HG02763 (cell line): ENCODE results near the gene FMN1.

Experiments used
- ATAC-seq: cut with Tn5 transposase; IDR thresholded peaks from one replicate; pipeline ENCODE4 v1.9.1; 2021; ENCODE audit warnings: mild to moderate bottlenecking, moderate library complexity; ENCODE audit not compliant: unreplicated experiment

FMN1 gene

DNA sequence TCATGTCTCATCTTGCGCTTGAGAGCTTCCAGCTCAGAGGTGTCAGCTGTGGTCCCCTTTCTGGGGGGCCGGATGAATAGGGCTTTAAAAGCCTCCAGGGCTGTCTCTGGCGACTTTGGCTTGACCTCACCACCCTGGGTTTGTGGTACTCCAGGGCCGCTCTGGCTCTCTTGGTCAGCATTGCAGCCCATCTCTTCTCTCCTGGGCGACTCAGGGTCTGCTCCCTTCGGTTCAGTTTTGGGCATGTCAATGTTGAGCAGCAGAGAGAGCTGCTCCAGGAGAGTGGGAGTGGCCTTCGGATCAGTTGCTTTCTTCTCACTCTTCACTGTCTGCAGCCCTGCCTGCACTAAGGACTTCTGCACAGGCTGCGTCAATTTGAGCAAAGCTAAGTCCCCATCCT is 127.9 kb downstream of the FMN1 start:
- ATAC-seq, result no peak

- ATAC-seq, result no peak
Measured at GRCh38 chr15:33064878-33065277, 129.6 kb downstream of the FMN1 start.

GRCh38 chr15:33059184-33059583 is 135.3 kb downstream of the FMN1 start:
- no peak for ATAC-seq

DNA sequence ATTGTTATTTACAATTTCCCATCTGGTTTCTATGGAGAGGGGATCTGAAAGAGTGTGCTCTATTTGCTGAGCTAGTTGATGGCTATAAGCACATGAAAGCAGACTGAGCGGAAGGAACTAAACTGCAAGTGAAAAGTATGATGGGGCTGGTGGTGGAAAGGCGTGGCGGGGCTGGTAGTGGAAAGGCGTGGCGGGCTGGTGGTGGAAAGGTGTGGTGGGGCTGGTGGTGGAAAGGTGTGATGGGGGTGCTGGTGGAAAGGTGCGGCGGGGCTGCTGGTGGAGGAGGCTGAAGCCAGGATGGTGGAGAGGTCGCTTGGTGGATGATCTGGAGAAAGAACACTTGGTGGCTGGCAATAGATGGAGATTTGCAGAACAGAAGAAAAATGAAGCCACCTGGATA is 136.7 kb downstream of the FMN1 start:
- ATAC-seq, result no peak

GRCh38 chr15:33055962-33056361 is 138.6 kb downstream of the FMN1 start:
- ATAC-seq, result no peak

DNA sequence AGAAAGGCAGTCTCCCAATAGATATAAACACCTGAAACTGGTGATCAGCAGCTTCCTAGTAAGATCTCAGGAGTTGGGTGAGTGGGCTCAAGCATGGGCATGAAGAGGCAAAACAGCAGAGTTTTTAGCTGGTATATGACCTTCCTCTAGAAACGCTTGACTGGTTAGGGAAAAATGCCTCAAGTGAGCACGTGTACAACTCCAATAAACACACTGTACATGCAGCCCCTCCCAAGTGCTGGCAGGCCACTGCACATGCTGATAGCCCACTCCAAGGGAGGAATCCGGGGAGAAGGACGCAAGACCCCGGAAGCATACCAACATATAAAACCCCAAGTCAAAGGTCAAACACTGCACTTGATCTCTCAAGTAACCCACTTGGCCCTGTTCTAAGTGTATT is 143.0 kb downstream of the FMN1 start:
- no peak for ATAC-seq

- no peak for ATAC-seq
Measured at GRCh38 chr15:33048255-33048654, 146.3 kb downstream of the FMN1 start.

GRCh38 chr15:33047077-33047476 is 147.4 kb downstream of the FMN1 start:
- no peak for ATAC-seq

DNA sequence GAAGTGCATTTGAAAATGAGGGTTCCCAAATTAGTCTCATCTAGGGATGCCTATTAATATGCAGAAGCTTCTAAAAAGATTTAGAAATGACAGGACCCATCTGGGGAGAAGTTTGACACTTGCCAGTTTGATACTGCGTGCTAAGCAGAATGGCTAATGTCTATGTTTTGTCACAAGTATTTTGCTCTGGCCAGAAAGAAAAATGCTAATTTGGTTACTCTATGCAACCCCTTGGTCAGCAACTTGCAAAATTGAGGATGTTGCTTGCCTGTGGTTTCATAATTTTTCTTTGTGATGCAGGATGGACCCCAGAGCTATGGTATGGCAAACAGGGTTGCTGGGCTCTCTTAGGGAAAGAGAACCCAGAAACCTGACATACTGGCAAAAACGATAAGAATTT is 148.2 kb downstream of the FMN1 start:
- ATAC-seq, result no peak

- ATAC-seq, result no peak
Measured at GRCh38 chr15:33045066-33045810, 149.3 kb downstream of the FMN1 start.

DNA sequence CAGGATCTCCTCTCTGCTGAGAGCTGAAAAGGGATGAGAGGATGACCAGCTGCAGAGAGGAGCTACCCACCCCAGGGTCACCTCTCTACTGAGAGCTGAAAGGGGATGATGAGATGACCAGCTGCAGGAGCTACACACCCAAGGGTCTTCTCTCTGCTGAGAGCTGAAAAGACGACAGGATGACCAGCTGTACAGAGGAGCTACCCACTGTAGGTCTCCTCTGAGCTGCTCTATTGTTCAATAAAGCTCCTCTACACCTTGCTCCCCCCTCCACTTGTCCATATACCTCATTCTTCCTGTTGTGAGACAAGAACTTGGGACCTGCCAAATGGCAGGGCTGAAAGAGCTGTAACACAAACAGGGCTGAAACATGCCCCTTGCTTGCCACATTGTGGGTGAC is 149.9 kb downstream of the FMN1 start:
- ATAC-seq, result no peak

DNA sequence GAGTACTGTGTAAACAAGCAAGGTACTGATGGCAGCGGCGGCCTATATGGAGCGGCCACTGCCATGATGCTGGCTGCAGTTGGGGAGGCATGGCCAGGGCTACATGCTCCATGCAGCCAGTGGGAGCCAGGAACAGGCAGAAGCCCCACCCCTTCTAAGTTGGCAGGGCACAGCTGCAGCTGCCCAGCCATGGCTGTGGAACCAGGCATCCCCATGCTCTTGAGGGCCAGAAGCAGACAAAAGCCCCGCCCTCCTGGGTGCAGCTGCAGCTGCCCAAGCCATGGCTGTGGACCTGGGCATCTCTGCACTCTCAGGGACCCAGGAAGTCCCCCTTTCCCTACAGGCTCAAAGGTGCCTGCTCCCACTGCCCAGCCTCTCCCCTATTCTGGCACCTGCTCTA is 150.9 kb downstream of the FMN1 start:
- ATAC-seq, result no peak

DNA sequence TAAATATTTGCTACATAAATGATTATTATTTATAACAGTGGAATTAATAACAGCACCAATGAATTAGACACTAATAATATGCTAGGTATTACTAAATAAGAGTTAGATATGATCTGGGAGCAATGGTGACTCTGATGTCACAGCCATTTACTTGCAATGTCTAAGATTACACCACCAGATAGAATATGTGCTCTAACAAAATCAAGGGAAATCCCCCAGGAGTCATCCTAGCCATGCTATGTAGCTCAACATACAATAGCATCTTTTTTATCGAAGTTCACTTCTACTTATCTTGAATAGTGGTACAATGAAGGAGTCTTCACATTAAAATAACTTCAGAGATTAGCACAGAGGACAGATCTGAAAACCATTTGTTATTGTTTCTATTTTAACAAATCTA is 154.0 kb downstream of the FMN1 start:
- ATAC-seq, result no peak

- no peak for ATAC-seq
Measured at GRCh38 chr15:33034588-33034987, 159.9 kb downstream of the FMN1 start.

- no peak for ATAC-seq
Measured at GRCh38 chr15:33032053-33032452, 162.5 kb downstream of the FMN1 start.

GRCh38 chr15:33031324-33031821 is 163.1 kb downstream of the FMN1 start:
- no peak for ATAC-seq

- ATAC-seq, result no peak
Measured at GRCh38 chr15:33030315-33030714, 164.2 kb downstream of the FMN1 start.

GRCh38 chr15:33029109-33029652 is 165.3 kb downstream of the FMN1 start:
- ATAC-seq, result no peak

- ATAC-seq, result no peak
Measured at GRCh38 chr15:33028495-33028894, 166.0 kb downstream of the FMN1 start.

- ATAC-seq, result no peak
Measured at GRCh38 chr15:33027306-33028035, 167.0 kb downstream of the FMN1 start.

- ATAC-seq, result no peak
Measured at GRCh38 chr15:33026614-33027013, 167.9 kb downstream of the FMN1 start.

GRCh38 chr15:33022629-33023028 is 171.9 kb downstream of the FMN1 start:
- ATAC-seq, result no peak
